ENCODE measurements around the gene PAQR9.

PAQR9 gene

GRCh38 chr3:142971431-142971830 lies 8.0 kb upstream of the PAQR9 start:
- Mint-ChIP-seq H3K9me3 (ENCODE audit: low read depth) (no peaks in the 10 kb centered on the region), H3K27me3 (peaks cover 10% of the 10 kb centered on the region), H3K27ac (no peak overlapping the region), H3K36me3 (no peaks in the 10 kb centered on the region), H3K4me3 (no peak overlapping the region), H3K4me1 (ENCODE audit: low read depth) (no peaks in the 10 kb centered on the region)

GRCh38 chr3:142968319-142969025 lies 5.0 kb upstream of the PAQR9 start:
- Mint-ChIP-seq H3K27ac (no peak overlapping the region), H3K36me3 (no peaks in the 10 kb centered on the region), H3K4me1 (ENCODE audit: low read depth) (peaks cover 3% of the 10 kb centered on the region), H3K4me3 (no peak overlapping the region), H3K27me3 (peaks cover 23% of the 10 kb centered on the region), H3K9me3 (ENCODE audit: low read depth) (no peaks in the 10 kb centered on the region)

- Mint-ChIP-seq H3K4me1 (ENCODE audit: low read depth) (peaks cover 13% of the 10 kb centered on the region), H3K9me3 (ENCODE audit: low read depth) (no peaks in the 10 kb centered on the region), H3K36me3 (no peaks in the 10 kb centered on the region), H3K4me3 (no peak overlapping the region), H3K27me3 (peaks cover 34% of the 10 kb centered on the region), H3K27ac (no peak overlapping the region)
Observed at GRCh38 chr3:142966808-142967207, 3.3 kb upstream of the PAQR9 start.

GRCh38 chr3:142965581-142965980 lies 2.1 kb upstream of the PAQR9 start:
- Mint-ChIP-seq H3K4me1 (ENCODE audit: low read depth) (peaks cover 13% of the 10 kb centered on the region), H3K36me3 (no peaks in the 10 kb centered on the region), H3K9me3 (ENCODE audit: low read depth) (no peaks in the 10 kb centered on the region), H3K4me3 (no peak overlapping the region), H3K27ac (no peak overlapping the region), H3K27me3 (peaks cover 35% of the 10 kb centered on the region)

- peaks cover 46% of the 10 kb centered on the region for H3K27me3 Mint-ChIP-seq
- peaks cover 13% of the 10 kb centered on the region for H3K4me1 Mint-ChIP-seq (ENCODE audit: low read depth)
- H3K4me3 Mint-ChIP-seq: peak overlapping the region; percentile 86
- H3K36me3 Mint-ChIP-seq: no peaks in the 10 kb centered on the region
- no peaks in the 10 kb centered on the region for H3K9me3 Mint-ChIP-seq (ENCODE audit: low read depth)
- no peak overlapping the region for H3K27ac Mint-ChIP-seq
Observed at GRCh38 chr3:142963234-142963515, 299 bp downstream of the PAQR9 start.

- peak overlapping the region; percentile 86 for H3K4me3 Mint-ChIP-seq
- peaks cover 13% of the 10 kb centered on the region for H3K4me1 Mint-ChIP-seq (ENCODE audit: low read depth)
- H3K36me3 Mint-ChIP-seq: no peaks in the 10 kb centered on the region
- no peaks in the 10 kb centered on the region for H3K9me3 Mint-ChIP-seq (ENCODE audit: low read depth)
- H3K27me3 Mint-ChIP-seq: peaks cover 46% of the 10 kb centered on the region
- H3K27ac Mint-ChIP-seq: peak overlapping the region; percentile 34
Observed at GRCh38 chr3:142962520-142963233, 797 bp downstream of the PAQR9 start.

GRCh38 chr3:142962175-142962519 lies 1.3 kb downstream of the PAQR9 start:
- H3K4me3 Mint-ChIP-seq: peak overlapping the region; percentile 86
- H3K4me1 Mint-ChIP-seq (ENCODE audit: low read depth): peaks cover 13% of the 10 kb centered on the region
- no peaks in the 10 kb centered on the region for H3K36me3 Mint-ChIP-seq
- no peaks in the 10 kb centered on the region for H3K9me3 Mint-ChIP-seq (ENCODE audit: low read depth)
- H3K27ac Mint-ChIP-seq: no peak overlapping the region
- H3K27me3 Mint-ChIP-seq: peaks cover 49% of the 10 kb centered on the region

GRCh38 chr3:142961539-142961938 lies 1.9 kb downstream of the PAQR9 start:
- Mint-ChIP-seq H3K9me3 (ENCODE audit: low read depth) (no peaks in the 10 kb centered on the region), H3K4me1 (ENCODE audit: low read depth) (peaks cover 13% of the 10 kb centered on the region), H3K27ac (no peak overlapping the region), H3K36me3 (no peaks in the 10 kb centered on the region), H3K27me3 (peaks cover 48% of the 10 kb centered on the region), H3K4me3 (no peak overlapping the region)

GRCh38 chr3:142960322-142960850 lies 3.1 kb downstream of the PAQR9 start:
- Mint-ChIP-seq H3K36me3 (no peaks in the 10 kb centered on the region), H3K4me1 (ENCODE audit: low read depth) (peaks cover 13% of the 10 kb centered on the region), H3K27me3 (peaks cover 48% of the 10 kb centered on the region), H3K9me3 (ENCODE audit: low read depth) (no peaks in the 10 kb centered on the region), H3K27ac (no peak overlapping the region), H3K4me3 (no peak overlapping the region)

GRCh38 chr3:142958707-142959106 lies 4.8 kb downstream of the PAQR9 start:
- Mint-ChIP-seq H3K27me3 (peaks cover 40% of the 10 kb centered on the region), H3K4me3 (no peak overlapping the region), H3K36me3 (no peaks in the 10 kb centered on the region), H3K4me1 (ENCODE audit: low read depth) (peaks cover 10% of the 10 kb centered on the region), H3K27ac (no peak overlapping the region), H3K9me3 (ENCODE audit: low read depth) (no peaks in the 10 kb centered on the region)

- H3K36me3 Mint-ChIP-seq: no peaks in the 10 kb centered on the region
- no peaks in the 10 kb centered on the region for H3K9me3 Mint-ChIP-seq (ENCODE audit: low read depth)
- peaks cover 23% of the 10 kb centered on the region for H3K27me3 Mint-ChIP-seq
- H3K4me3 Mint-ChIP-seq: no peak overlapping the region
- no peaks in the 10 kb centered on the region for H3K4me1 Mint-ChIP-seq (ENCODE audit: low read depth)
- no peak overlapping the region for H3K27ac Mint-ChIP-seq
Observed at GRCh38 chr3:142953443-142953842, 10.0 kb downstream of the PAQR9 start.

- Mint-ChIP-seq H3K9me3 (ENCODE audit: low read depth) (no peaks in the 10 kb centered on the region), H3K27me3 (peaks cover 24% of the 10 kb centered on the region), H3K27ac (no peak overlapping the region), H3K4me1 (ENCODE audit: low read depth) (no peaks in the 10 kb centered on the region), H3K36me3 (no peaks in the 10 kb centered on the region), H3K4me3 (no peak overlapping the region)
Observed at GRCh38 chr3:142952272-142953193, 10.9 kb downstream of the PAQR9 start.

- H3K4me3 Mint-ChIP-seq: no peak overlapping the region
- peaks cover 23% of the 10 kb centered on the region for H3K27me3 Mint-ChIP-seq
- no peaks in the 10 kb centered on the region for H3K9me3 Mint-ChIP-seq (ENCODE audit: low read depth)
- H3K4me1 Mint-ChIP-seq (ENCODE audit: low read depth): no peaks in the 10 kb centered on the region
- H3K36me3 Mint-ChIP-seq: no peaks in the 10 kb centered on the region
- no peak overlapping the region for H3K27ac Mint-ChIP-seq
Observed at GRCh38 chr3:142951794-142952193, 11.7 kb downstream of the PAQR9 start.

- H3K36me3 Mint-ChIP-seq: no peaks in the 10 kb centered on the region
- H3K27ac Mint-ChIP-seq: no peak overlapping the region
- H3K4me1 Mint-ChIP-seq (ENCODE audit: low read depth): no peaks in the 10 kb centered on the region
- no peaks in the 10 kb centered on the region for H3K9me3 Mint-ChIP-seq (ENCODE audit: low read depth)
- peaks cover 29% of the 10 kb centered on the region for H3K27me3 Mint-ChIP-seq
- no peak overlapping the region for H3K4me3 Mint-ChIP-seq
Observed at GRCh38 chr3:142950972-142951371, 12.5 kb downstream of the PAQR9 start.

Measured in activated naive CD8-positive, alpha-beta T cell (primary cell).